OCI-LY7 (cell line): ENCODE results near the gene OAS3. TPM values are rescaled to one million over a fixed set of nuclear protein-coding genes. Genes with fewer than 3 reads are reported as not detected.

Experiments used
- BruUV-seq: library from RNA; stranded (reverse); fragments of 400-500 nt; replicated peaks from 2 replicates; lab custom pipeline; 2021; lab: Mats Ljungman, UMichigan
- CTCF ChIA-PET: fragments of 300-600 bp; sonication (Branson Sonifier 250); formaldehyde crosslinking; loops from one replicate; lab custom pipeline; 2022; ENCODE audit warnings: antibody characterized with exemption; ENCODE audit not compliant: unreplicated experiment; lab: Charles Lee
- POLR2A ChIA-PET: fragments of 300-600 bp; sonication (Branson Sonifier 250); formaldehyde crosslinking; loops from one replicate; lab custom pipeline; 2022; ENCODE audit warnings: antibody characterized with exemption; lab: Charles Lee
- DNase-seq: peaks from one replicate; pipeline ENCODE4 v3.0.0-alpha.2; 2015; ENCODE audit warnings: low spot score
- H2AFZ ChIP-seq: fragments of 200-600 bp; sonication (generic), shearing (Covaris generic); 2 replicates; pipeline ENCODE4 v1.6.1; 2014; ENCODE audit warnings: mild to moderate bottlenecking, antibody characterized with exemption, low read length, moderate library complexity
- H3K27ac ChIP-seq: fragments of 200-600 bp; sonication (generic); 2 replicates; pipeline ENCODE4 v1.5.1; 2014; ENCODE audit warnings: mixed run types, low read depth, mild to moderate bottlenecking, moderate library complexity, low read length, inconsistent platforms; ENCODE audit not compliant: poor library complexity, severe bottlenecking
- H3K36me3 ChIP-seq: fragments of 200-600 bp; sonication (generic); 2 replicates; pipeline ENCODE4 v1.6.1; 2014; ENCODE audit warnings: mild to moderate bottlenecking, antibody characterized with exemption, low read length, moderate library complexity, mixed read lengths; ENCODE audit not compliant: insufficient read depth
- H3K4me1 ChIP-seq: fragments of 200-600 bp; sonication (generic); 2 replicates; pipeline ENCODE4 v1.5.1; 2014; ENCODE audit warnings: mild to moderate bottlenecking, low read length; ENCODE audit not compliant: insufficient read depth, poor library complexity, severe bottlenecking
- H3K4me2 ChIP-seq: fragments of 200-600 bp; sonication (generic); 2 replicates; pipeline ENCODE4 v1.6.1; 2014; ENCODE audit warnings: mild to moderate bottlenecking, low read length
- H3K4me3 ChIP-seq: fragments of 200-600 bp; sonication (generic); 2 replicates; pipeline ENCODE4 v1.5.1; 2014; ENCODE audit warnings: mild to moderate bottlenecking, low read depth, low read length; ENCODE audit not compliant: poor library complexity, severe bottlenecking
- H3K79me2 ChIP-seq: fragments of 200-600 bp; sonication (generic); 2 replicates; pipeline ENCODE4 v1.6.1; 2016; ENCODE audit warnings: low read depth, mild to moderate bottlenecking, low read length, moderate library complexity, mixed read lengths; ENCODE audit not compliant: insufficient read depth
- H3K9me2 ChIP-seq: fragments of 200-600 bp; sonication (generic); 2 replicates; pipeline ENCODE4 v1.6.1; 2016; ENCODE audit warnings: mild to moderate bottlenecking, low read length, mixed read lengths; ENCODE audit not compliant: insufficient read depth
- H3K9me3 ChIP-seq: fragments of 200-600 bp; sonication (generic); 2 replicates; pipeline ENCODE4 v1.6.1; 2014; ENCODE audit warnings: mild to moderate bottlenecking, mixed run types, low read length, mixed read lengths
- H4K20me1 ChIP-seq: fragments of 200-600 bp; sonication (generic); 2 replicates; pipeline ENCODE4 v1.6.1; 2014; ENCODE audit warnings: mild to moderate bottlenecking, antibody characterized with exemption, low read length, moderate library complexity, mixed read lengths; ENCODE audit not compliant: insufficient read depth
- CTCF ChIP-seq: fragments of 200-600 bp; sonication (generic); conservative IDR thresholded peaks from 2 replicates; pipeline ENCODE4 v1.5.1; 2014; ENCODE audit warnings: mild to moderate bottlenecking, antibody characterized with exemption, low read length, moderate library complexity, mixed read lengths
- EZH2phosphoT487 ChIP-seq: fragments of 200-600 bp; sonication (generic); IDR thresholded peaks from 2 replicates; pipeline ENCODE4 v1.6.1; 2018; ENCODE audit warnings: low read depth, borderline replicate concordance, mild to moderate bottlenecking, mixed run types, antibody characterized with exemption, low read length, moderate library complexity, mixed read lengths
- intact Hi-C: fragments of 100-400 bp; cut with micrococcal nuclease; formaldehyde crosslinking; loops from one replicate; pipeline ENCODE4 v1.10.0; 2022; ENCODE audit not compliant: unreplicated experiment
- total RNA-seq, 2 experiments: library from RNA; depleted of rRNA in 1 of 2; stranded (reverse); fragments of >200 nt in 1 of 2; shearing (Covaris generic) in 1 of 2; gene quantifications; 2 replicates each; pipeline ENCODE4 v1.2.3, GENCODE V29; 2014 to 2022

Gene OAS3
- total RNA-seq, 2 experiments from 2014 or later = 0.79 to 9.2 TPM

DNA sequence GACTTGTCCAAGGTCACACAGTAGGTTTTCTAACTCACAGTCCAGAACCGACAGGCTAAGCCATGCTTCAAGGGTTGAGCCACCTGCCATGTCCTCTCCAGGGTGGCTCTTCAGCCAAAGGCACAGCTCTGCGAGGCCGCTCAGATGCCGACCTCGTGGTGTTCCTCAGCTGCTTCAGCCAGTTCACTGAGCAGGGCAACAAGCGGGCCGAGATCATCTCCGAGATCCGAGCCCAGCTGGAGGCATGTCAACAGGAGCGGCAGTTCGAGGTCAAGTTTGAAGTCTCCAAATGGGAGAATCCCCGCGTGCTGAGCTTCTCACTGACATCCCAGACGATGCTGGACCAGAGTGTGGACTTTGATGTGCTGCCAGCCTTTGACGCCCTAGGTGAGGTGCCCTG is 27.4 kb downstream of the OAS3 start:
- ChIA-PET CTCF (no interaction called here), POLR2A (interaction anchor here (0.8 kb wide), 1 partner anchor 17 kb away, joined by 3 read pairs; no protein-coding TSS in a partner anchor)
- no peaks in the 10 kb centered on the region for H3K9me2 ChIP-seq
- H3K79me2 ChIP-seq = no peaks in the 10 kb centered on the region
- peaks cover 8% of the 10 kb centered on the region for H3K4me1 ChIP-seq
- H4K20me1 ChIP-seq = no peaks in the 10 kb centered on the region
- H3K27ac ChIP-seq = no peak overlapping the region
- H2AFZ ChIP-seq = no peak overlapping the region
- H3K36me3 ChIP-seq = no peaks in the 10 kb centered on the region
- no peak for DNase-seq
- no peak for TF ChIP-seq CTCF
- no peak for TF ChIP-seq EZH2phosphoT487
- no peak overlapping the region for H3K4me2 ChIP-seq
- no peak overlapping the region for H3K4me3 ChIP-seq
- intact Hi-C loops = no loop called here
- H3K9me3 ChIP-seq = no peaks in the 10 kb centered on the region
- BruUV-seq = no TSS peak

DNA sequence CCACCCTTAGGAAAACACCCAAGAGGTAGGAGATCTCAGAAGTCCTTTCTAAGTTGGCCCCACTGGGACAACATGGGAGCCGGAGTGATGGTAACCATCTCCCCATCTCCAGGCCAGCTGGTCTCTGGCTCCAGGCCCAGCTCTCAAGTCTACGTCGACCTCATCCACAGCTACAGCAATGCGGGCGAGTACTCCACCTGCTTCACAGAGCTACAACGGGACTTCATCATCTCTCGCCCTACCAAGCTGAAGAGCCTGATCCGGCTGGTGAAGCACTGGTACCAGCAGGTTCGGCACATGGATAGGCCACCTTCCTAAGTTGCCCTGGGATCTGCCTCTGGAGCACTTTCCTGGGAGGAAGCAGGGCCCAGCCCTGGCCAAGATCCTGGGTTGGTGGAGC is 29.0 kb downstream of the OAS3 start:
- Histone ChIP-seq H3K9me3 (no peaks in the 10 kb centered on the region), H3K4me3 (no peak overlapping the region), H2AFZ (no peak overlapping the region), H3K36me3 (no peaks in the 10 kb centered on the region), H3K4me1 (no peaks in the 10 kb centered on the region), H3K27ac (no peak overlapping the region), H3K9me2 (no peaks in the 10 kb centered on the region), H3K79me2 (no peaks in the 10 kb centered on the region), H4K20me1 (no peaks in the 10 kb centered on the region), H3K4me2 (no peak overlapping the region)
- no TSS peak for BruUV-seq
- no peak for TF ChIP-seq CTCF
- no peak for TF ChIP-seq EZH2phosphoT487
- intact Hi-C loops = no loop called here
- no peak for DNase-seq
- CTCF ChIA-PET = no interaction called here
- POLR2A ChIA-PET = no interaction called here

- no peak overlapping the region for H3K4me3 ChIP-seq
- no peaks in the 10 kb centered on the region for H3K36me3 ChIP-seq
- no peak overlapping the region for H2AFZ ChIP-seq
- H3K4me2 ChIP-seq = no peak overlapping the region
- intact Hi-C loops = no loop called here
- no peaks in the 10 kb centered on the region for H3K4me1 ChIP-seq
- POLR2A ChIA-PET = no interaction called here
- H3K79me2 ChIP-seq = no peaks in the 10 kb centered on the region
- H3K9me3 ChIP-seq = no peaks in the 10 kb centered on the region
- no peak for TF ChIP-seq CTCF
- TF ChIP-seq EZH2phosphoT487 = no peak
- no TSS peak for BruUV-seq
- CTCF ChIA-PET = no interaction called here
- no peaks in the 10 kb centered on the region for H4K20me1 ChIP-seq
- DNase-seq = no peak
- no peaks in the 10 kb centered on the region for H3K9me2 ChIP-seq
- no peak overlapping the region for H3K27ac ChIP-seq
These were observed 29.6 kb downstream of the OAS3 start for GRCh38 chr12:112967858-112968257.
